Measurements from ENCODE around the gene SUSD4. TPM values are rescaled to one million over a fixed set of nuclear protein-coding genes. Genes with fewer than 3 reads are reported as not detected.

The SUSD4 gene
- total RNA-seq, 1 donor from 2014 or later: 26.3 TPM

GRCh38 chr1:223311826-223312225, 52.1 kb downstream of the SUSD4 start:
- no peaks in the 10 kb centered on the region for H3K9me3 ChIP-seq
- intact Hi-C loops (cut with DNase I): no loop called here

GRCh38 chr1:223308136-223308535, 55.8 kb downstream of the SUSD4 start:
- TF ChIP-seq POLR2AphosphoS5 (IDR thresholded peaks at IDR 0.05; ENCODE audit: insufficient read depth in 1 of 2, low read depth in 1 of 2): no peak
- TF ChIP-seq CTCF (IDR thresholded peaks at IDR 0.05): no peak
- TF ChIP-seq POLR2A (IDR thresholded peaks at IDR 0.05): no peak
- no peaks in the 10 kb centered on the region for H3K27me3 ChIP-seq
- H3K27ac ChIP-seq: no peak overlapping the region
- H3K4me1 ChIP-seq: no peaks in the 10 kb centered on the region
- H3K4me3 ChIP-seq: no peak overlapping the region
- intact Hi-C loops (cut with DNase I): no loop called here
- H3K36me3 ChIP-seq: no peaks in the 10 kb centered on the region
- DNase-seq (ENCODE audit: extremely low spot score in 2 of 2): no peak
- no peaks in the 10 kb centered on the region for H3K9me3 ChIP-seq

More at GRCh38 chr1:223311826-223312225, 52.1 kb downstream of the SUSD4 start:
- Histone ChIP-seq H3K27me3 (no peaks in the 10 kb centered on the region), H3K4me3 (no peak overlapping the region), H3K4me1 (no peaks in the 10 kb centered on the region), H3K36me3 (no peaks in the 10 kb centered on the region), H3K27ac (no peak overlapping the region)
- no peak for DNase-seq (ENCODE audit: extremely low spot score in 2 of 2)
- TF ChIP-seq POLR2AphosphoS5 (IDR thresholded peaks at IDR 0.05; ENCODE audit: insufficient read depth in 1 of 2, low read depth in 1 of 2) (no peak), POLR2A (IDR thresholded peaks at IDR 0.05) (no peak), CTCF (IDR thresholded peaks at IDR 0.05) (no peak)

- Histone ChIP-seq H3K9me3 (no peaks in the 10 kb centered on the region), H3K4me1 (no peaks in the 10 kb centered on the region), H3K27me3 (no peaks in the 10 kb centered on the region), H3K36me3 (no peaks in the 10 kb centered on the region), H3K27ac (no peak overlapping the region), H3K4me3 (no peak overlapping the region)
- DNase-seq (ENCODE audit: extremely low spot score in 2 of 2): no peak
- TF ChIP-seq CTCF (IDR thresholded peaks at IDR 0.05): no peak
- TF ChIP-seq POLR2AphosphoS5 (IDR thresholded peaks at IDR 0.05; ENCODE audit: insufficient read depth in 1 of 2, low read depth in 1 of 2): no peak
- no peak for TF ChIP-seq POLR2A (IDR thresholded peaks at IDR 0.05)
- intact Hi-C loops (cut with DNase I): no loop called here
Measured at GRCh38 chr1:223307544-223307943, 56.4 kb downstream of the SUSD4 start.

GRCh38 chr1:223304931-223305330, 59.0 kb downstream of the SUSD4 start:
- Histone ChIP-seq H3K4me3 (no peak overlapping the region), H3K4me1 (no peaks in the 10 kb centered on the region), H3K27me3 (no peaks in the 10 kb centered on the region), H3K27ac (no peak overlapping the region), H3K9me3 (no peaks in the 10 kb centered on the region), H3K36me3 (no peaks in the 10 kb centered on the region)
- DNase-seq (ENCODE audit: extremely low spot score in 2 of 2): no peak
- intact Hi-C loops (cut with DNase I): no loop called here
- no peak for TF ChIP-seq POLR2AphosphoS5 (IDR thresholded peaks at IDR 0.05; ENCODE audit: insufficient read depth in 1 of 2, low read depth in 1 of 2)
- TF ChIP-seq CTCF (IDR thresholded peaks at IDR 0.05): no peak
- TF ChIP-seq POLR2A (IDR thresholded peaks at IDR 0.05): no peak

GRCh38 chr1:223301371-223301770, 62.6 kb downstream of the SUSD4 start:
- intact Hi-C loops (cut with DNase I): no loop called here
- no peak for TF ChIP-seq POLR2AphosphoS5 (IDR thresholded peaks at IDR 0.05; ENCODE audit: insufficient read depth in 1 of 2, low read depth in 1 of 2)
- no peak for TF ChIP-seq POLR2A (IDR thresholded peaks at IDR 0.05)
- no peak for TF ChIP-seq CTCF (IDR thresholded peaks at IDR 0.05)
- H3K4me1 ChIP-seq: no peaks in the 10 kb centered on the region

More at GRCh38 chr1:223301371-223301770, 62.6 kb downstream of the SUSD4 start:
- Histone ChIP-seq H3K4me3 (no peak overlapping the region), H3K27me3 (no peaks in the 10 kb centered on the region), H3K36me3 (no peaks in the 10 kb centered on the region), H3K9me3 (no peaks in the 10 kb centered on the region), H3K27ac (no peak overlapping the region)
- DNase-seq (ENCODE audit: extremely low spot score in 2 of 2): no peak
